Astrocyte (in vitro differentiated cells and primary cell): ENCODE results near the gene PRAMEF8.
"Not testable (repeated sequence)": the region's sequence is repeated elsewhere in the genome, so short reads cannot be mapped to it uniquely, and the experiment has no call there.

Source experiments
- CTCF ChIP-seq: IDR thresholded peaks from 2 replicates; pipeline ENCODE4 v1.5.1; 2011; ENCODE audit warnings: low read depth, mild to moderate bottlenecking, inconsistent platforms, low read length, moderate library complexity; ENCODE audit not compliant: insufficient read depth
- EZH2 ChIP-seq: IDR thresholded peaks from 2 replicates; pipeline ENCODE4 v1.6.1; 2012; ENCODE audit warnings: mild to moderate bottlenecking, low read length, inconsistent platforms; ENCODE audit not compliant: insufficient read depth

GRCh38 chr1:13247122-13247521, 37.8 kb downstream of the PRAMEF8 start:
- TF ChIP-seq CTCF, EZH2: not testable (repeated sequence)
